H9 (cell line): Measurements from ENCODE around the gene RXFP3. TPM values are rescaled to one million over a fixed set of nuclear protein-coding genes. Genes with fewer than 3 reads are reported as not detected.

ENCODE experiments used
- DNase-seq: peaks from one replicate; pipeline ENCODE4 v3.0.0-alpha.2; 2017
- H2AFZ ChIP-seq: one replicate; pipeline ENCODE4 v1.6.1; 2013; ENCODE audit warnings: mild to moderate bottlenecking, low read length, control low read depth, moderate library complexity
- H2AK5ac ChIP-seq: 2 replicates; pipeline ENCODE4 v1.6.1; 2013; ENCODE audit warnings: low read length, control low read depth, mixed read lengths; ENCODE audit not compliant: insufficient read length
- H2BK120ac ChIP-seq: one replicate; pipeline ENCODE4 v1.6.1; 2013; ENCODE audit warnings: low read depth, mild to moderate bottlenecking, low read length, control low read depth, inconsistent platforms; ENCODE audit not compliant: poor library complexity, severe bottlenecking
- H2BK12ac ChIP-seq: 2 replicates; pipeline ENCODE4 v1.6.1; 2013; ENCODE audit warnings: low read length, control low read depth, mixed read lengths, low read depth; ENCODE audit not compliant: insufficient read length
- H2BK15ac ChIP-seq: 2 replicates; pipeline ENCODE4 v1.6.1; 2013; ENCODE audit warnings: low read depth, low read length, control low read depth
- H2BK20ac ChIP-seq: one replicate; pipeline ENCODE4 v1.6.1; 2013; ENCODE audit warnings: low read depth, mild to moderate bottlenecking, low read length, control low read depth, inconsistent platforms; ENCODE audit not compliant: poor library complexity, severe bottlenecking
- H2BK5ac ChIP-seq: 2 replicates; pipeline ENCODE4 v1.6.1; 2013; ENCODE audit warnings: low read length, control low read depth, mixed read lengths; ENCODE audit not compliant: insufficient read length
- H3K14ac ChIP-seq: 2 replicates; pipeline ENCODE4 v1.6.1; 2013; ENCODE audit warnings: low read length, control low read depth; ENCODE audit not compliant: insufficient read depth
- H3K18ac ChIP-seq: 2 replicates; pipeline ENCODE4 v1.6.1; 2013; ENCODE audit warnings: low read depth, mild to moderate bottlenecking, mixed read lengths, low read length, control low read depth; ENCODE audit not compliant: insufficient read length
- H3K23ac ChIP-seq: 2 replicates; pipeline ENCODE4 v1.6.1; 2013; ENCODE audit warnings: low read length, control low read depth, mixed read lengths, low read depth; ENCODE audit not compliant: insufficient read length
- H3K23me2 ChIP-seq: 2 replicates; pipeline ENCODE4 v1.6.1; 2013; ENCODE audit warnings: low read depth, mild to moderate bottlenecking, mixed read lengths, low read length, control low read depth; ENCODE audit not compliant: insufficient read length, poor library complexity, severe bottlenecking
- H3K27ac ChIP-seq: 2 replicates; pipeline ENCODE4 v1.5.1; 2013; ENCODE audit warnings: low read length, control low read depth, mixed read lengths, low read depth; ENCODE audit not compliant: insufficient read length
- H3K27me3 ChIP-seq: 2 replicates; pipeline ENCODE4 v1.6.1; 2013; ENCODE audit warnings: low read length, control low read depth, inconsistent platforms; ENCODE audit not compliant: insufficient read depth
- H3K4ac ChIP-seq: 2 replicates; pipeline ENCODE4 v1.6.1; 2013; ENCODE audit warnings: low read depth, mild to moderate bottlenecking, control low read depth, inconsistent platforms, low read length, moderate library complexity
- H3K4me1 ChIP-seq: 2 replicates; pipeline ENCODE4 v1.6.1; 2013; ENCODE audit warnings: low read length, control low read depth, inconsistent platforms; ENCODE audit not compliant: insufficient read depth
- H3K4me2 ChIP-seq: 2 replicates; pipeline ENCODE4 v1.6.1; 2013; ENCODE audit warnings: low read length, control low read depth, mixed read lengths; ENCODE audit not compliant: insufficient read length, insufficient read depth
- H3K56ac ChIP-seq: 2 replicates; pipeline ENCODE4 v1.6.1; 2013; ENCODE audit warnings: low read depth, mild to moderate bottlenecking, mixed read lengths, low read length, control low read depth; ENCODE audit not compliant: insufficient read length
- H3K79me1 ChIP-seq: 2 replicates; pipeline ENCODE4 v1.6.1; 2013; ENCODE audit warnings: low read depth, mild to moderate bottlenecking, moderate library complexity, low read length, control low read depth, inconsistent platforms; ENCODE audit not compliant: insufficient read depth, poor library complexity, severe bottlenecking
- H3K79me2 ChIP-seq: 2 replicates; pipeline ENCODE4 v1.6.1; 2013; ENCODE audit warnings: low read length, control low read depth, inconsistent platforms; ENCODE audit not compliant: insufficient read depth
- H3K9ac ChIP-seq: 2 replicates; pipeline ENCODE4 v1.6.1; 2013; ENCODE audit warnings: low read length, control low read depth, mixed read lengths; ENCODE audit not compliant: insufficient read length; ENCODE audit errors: extremely low read depth
- H3K9me3 ChIP-seq: one replicate; pipeline ENCODE4 v1.6.1; 2013; ENCODE audit warnings: low read depth, low read length, inconsistent platforms; ENCODE audit not compliant: control insufficient read depth
- H3T11ph ChIP-seq: one replicate; pipeline ENCODE4 v1.6.1; 2013; ENCODE audit warnings: mild to moderate bottlenecking, low read length, control low read depth, inconsistent platforms
- H4K20me1 ChIP-seq: one replicate; pipeline ENCODE4 v1.6.1; 2013; ENCODE audit not compliant: control insufficient read depth, insufficient read length, insufficient read depth
- H4K5ac ChIP-seq: 2 replicates; pipeline ENCODE4 v1.6.1; 2013; ENCODE audit warnings: low read depth, mild to moderate bottlenecking, mixed read lengths, low read length, control low read depth; ENCODE audit not compliant: insufficient read length
- H4K8ac ChIP-seq: replicated peaks from 2 replicates; pipeline ENCODE4 v1.6.1; 2013; ENCODE audit warnings: low read length, control low read depth, mixed read lengths, low read depth; ENCODE audit not compliant: insufficient read length
- H4K91ac ChIP-seq: 2 replicates; pipeline ENCODE4 v1.6.1; 2013; ENCODE audit warnings: low read depth, mild to moderate bottlenecking, moderate library complexity, mixed read lengths, low read length, control low read depth; ENCODE audit not compliant: insufficient read length
- H3K27ac Mint-ChIP-seq, 3 experiments: 2 replicates in 2 of 3; 3 replicates in 1 of 3; pipeline ENCODE4 v1.8.0; 2020 to 2021; ENCODE audit warnings: mixed read lengths in 3 of 3, mild to moderate bottlenecking in 1 of 3, moderate library complexity in 1 of 3
- H3K27me3 Mint-ChIP-seq: 2 replicates; pipeline ENCODE4 v1.8.0; 2021; ENCODE audit warnings: low read depth, mild to moderate bottlenecking, moderate library complexity, mixed read lengths
- H3K36me3 Mint-ChIP-seq, 3 experiments: 2 replicates in 2 of 3; 3 replicates in 1 of 3; pipeline ENCODE4 v1.8.0; 2020 to 2021; ENCODE audit warnings: low read depth in 3 of 3, mixed read lengths in 3 of 3; ENCODE audit not compliant: insufficient read depth in 1 of 3
- H3K4me1 Mint-ChIP-seq, 2 experiments: 2 replicates each; pipeline ENCODE4 v1.8.0; 2020; ENCODE audit warnings: mixed read lengths in 2 of 2
- H3K4me3 Mint-ChIP-seq, 2 experiments: 2 replicates in 1 of 2; 3 replicates in 1 of 2; pipeline ENCODE4 v1.8.0; 2020 to 2021; ENCODE audit warnings: mild to moderate bottlenecking in 2 of 2, mixed read lengths in 2 of 2, moderate library complexity in 1 of 2
- H3K9me3 Mint-ChIP-seq, 2 experiments: 2 replicates in 1 of 2; 3 replicates in 1 of 2; pipeline ENCODE4 v1.8.0; 2020; ENCODE audit warnings: mild to moderate bottlenecking in 2 of 2, mixed read lengths in 2 of 2, moderate library complexity in 1 of 2
- CTCF ChIP-seq: fragments of 200-600 bp; sonication (generic); conservative IDR thresholded peaks from 3 replicates; pipeline ENCODE4 v1.8.0; 2021; ENCODE audit warnings: antibody characterized with exemption, mild to moderate bottlenecking
- total RNA-seq: library from RNA; stranded (reverse); gene quantifications from 2 replicates; pipeline ENCODE4 v1.2.1, GENCODE V29; 2021

RXFP3 gene
- total RNA-seq, 1 experiment from 2014 or later: not detected

- H2BK15ac ChIP-seq: no peak overlapping the region
- H3K4ac ChIP-seq: no peak overlapping the region
- no peak overlapping the region for H4K91ac ChIP-seq
- H3K27me3 Mint-ChIP-seq: peaks cover 1% of the 10 kb centered on the region; the same call in 1 of the 2 replicates
- peaks cover 0 to 2% of the 10 kb centered on the region in 2 experiments; a peak in 2 of 5 replicates for H3K9me3 Mint-ChIP-seq
- no peak overlapping the region for H3K27ac ChIP-seq
- no peaks in the 10 kb centered on the region for H3K23me2 ChIP-seq
- DNase-seq: no peak
- no peak overlapping the region for H4K5ac ChIP-seq
- H3K4me3 Mint-ChIP-seq: no peak overlapping the region
- no peaks in the 10 kb centered on the region for H3K9me3 ChIP-seq
- no peak overlapping the region for H2BK12ac ChIP-seq
- peaks cover 0 to under 1% (median 0%) of the 10 kb centered on the region in 3 experiments; a peak in 1 of 7 replicates for H3K36me3 Mint-ChIP-seq
- H3K56ac ChIP-seq: no peak overlapping the region
- no peak overlapping the region for H3K9ac ChIP-seq
- H2BK120ac ChIP-seq: no peak overlapping the region
- peaks cover 2% of the 10 kb centered on the region; the same call in 1 of the 2 replicates for H3K4me1 ChIP-seq
- H3K79me1 ChIP-seq: no peaks in the 10 kb centered on the region
- no peak overlapping the region for H3T11ph ChIP-seq
- H3K4me2 ChIP-seq: no peak overlapping the region
- H2BK5ac ChIP-seq: no peak overlapping the region
- no peak overlapping the region for H2AFZ ChIP-seq
- H2BK20ac ChIP-seq: no peak overlapping the region
- H2AK5ac ChIP-seq: no peak overlapping the region
- no peaks in the 10 kb centered on the region for H4K20me1 ChIP-seq
- no peak overlapping the region for H3K23ac ChIP-seq
- H3K27me3 ChIP-seq: no peaks in the 10 kb centered on the region
- H3K27ac Mint-ChIP-seq: no peak overlapping the region
- no peaks in the 10 kb centered on the region for H3K79me2 ChIP-seq
- no peak overlapping the region for H3K14ac ChIP-seq
- TF ChIP-seq CTCF: no peak
- H3K4me1 Mint-ChIP-seq: peaks cover 23% of the 10 kb centered on the region in 2 experiments
- H4K8ac ChIP-seq: no peak overlapping the region
- H3K18ac ChIP-seq: no peak overlapping the region
Observed at GRCh38 chr5:33925278-33925677, 10.9 kb upstream of the RXFP3 start.
